Measurements from ENCODE around the gene ZNF639.
A peak's percentile ranks its signal among the peaks of the same experiment; 100 is the strongest.

ZNF639 gene

DNA sequence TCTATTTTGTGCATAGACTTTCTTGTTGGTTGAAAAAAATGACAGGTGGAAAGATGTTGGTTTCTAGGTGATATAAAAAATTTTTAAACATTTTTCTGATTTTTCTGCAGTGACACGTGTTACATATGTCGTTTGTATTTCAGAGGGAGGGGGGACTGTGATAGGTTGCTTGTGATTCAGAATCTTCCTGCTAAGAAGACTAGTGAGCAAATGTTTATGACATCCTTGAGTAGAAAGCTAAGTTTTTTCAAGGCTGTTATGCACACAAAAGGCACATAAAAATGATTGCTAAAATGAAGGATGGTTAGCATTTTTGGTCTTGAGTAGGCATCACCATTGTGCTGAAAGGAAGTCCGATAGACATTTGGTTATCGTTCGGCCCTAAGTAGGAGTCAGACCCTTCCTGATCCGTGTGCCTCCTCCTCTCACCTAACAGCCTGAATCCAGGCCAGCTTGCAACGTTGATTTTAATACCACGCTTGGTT, 1.5 kb downstream of the ZNF639 start:
- TF ChIP-seq, protein P1, sequence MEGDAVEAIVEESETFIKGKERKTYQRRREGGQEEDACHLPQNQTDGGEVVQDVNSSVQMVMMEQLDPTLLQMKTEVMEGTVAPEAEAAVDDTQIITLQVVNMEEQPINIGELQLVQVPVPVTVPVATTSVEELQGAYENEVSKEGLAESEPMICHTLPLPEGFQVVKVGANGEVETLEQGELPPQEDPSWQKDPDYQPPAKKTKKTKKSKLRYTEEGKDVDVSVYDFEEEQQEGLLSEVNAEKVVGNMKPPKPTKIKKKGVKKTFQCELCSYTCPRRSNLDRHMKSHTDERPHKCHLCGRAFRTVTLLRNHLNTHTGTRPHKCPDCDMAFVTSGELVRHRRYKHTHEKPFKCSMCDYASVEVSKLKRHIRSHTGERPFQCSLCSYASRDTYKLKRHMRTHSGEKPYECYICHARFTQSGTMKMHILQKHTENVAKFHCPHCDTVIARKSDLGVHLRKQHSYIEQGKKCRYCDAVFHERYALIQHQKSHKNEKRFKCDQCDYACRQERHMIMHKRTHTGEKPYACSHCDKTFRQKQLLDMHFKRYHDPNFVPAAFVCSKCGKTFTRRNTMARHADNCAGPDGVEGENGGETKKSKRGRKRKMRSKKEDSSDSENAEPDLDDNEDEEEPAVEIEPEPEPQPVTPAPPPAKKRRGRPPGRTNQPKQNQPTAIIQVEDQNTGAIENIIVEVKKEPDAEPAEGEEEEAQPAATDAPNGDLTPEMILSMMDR (IDR thresholded peaks at IDR 0.05; ENCODE audit: low read depth, low read length, missing control alignments), result no peak
- no peak for DNase-seq (ENCODE audit: low read depth)
- in situ Hi-C loops (cut with HindIII; ENCODE audit: low sequenced_read_pairs), result loop anchor here (25.0 kb wide), 1 partner anchor 212 kb away; no protein-coding TSS in a partner anchor
- peak overlapping the region; percentile 91 for H3K4me3 ChIP-seq (ENCODE audit: low read depth, low read length)

DNA sequence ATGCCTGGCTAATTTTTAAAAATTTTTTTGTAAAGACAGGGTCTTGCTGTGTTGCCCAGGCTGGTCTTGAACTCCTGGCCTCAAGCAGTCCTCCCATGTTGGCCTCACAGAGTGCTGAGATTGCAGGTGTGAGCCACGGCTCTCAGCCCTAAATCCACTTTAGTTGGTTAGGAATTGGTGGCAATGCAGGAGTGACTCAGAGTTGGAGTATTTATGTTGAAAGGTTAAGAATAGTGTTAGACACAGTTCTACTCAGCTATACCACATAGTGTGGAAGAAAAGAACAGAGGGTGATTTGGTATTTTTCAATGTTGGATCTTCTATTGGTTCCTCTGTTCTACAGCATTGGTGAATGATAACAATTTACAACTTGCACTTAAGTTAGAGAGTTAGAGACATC, 7.6 kb downstream of the ZNF639 start:
- in situ Hi-C loops (cut with HindIII; ENCODE audit: low sequenced_read_pairs), result no loop called here
- H3K4me3 ChIP-seq (ENCODE audit: low read depth, low read length), result no peak overlapping the region
- no peak for DNase-seq (ENCODE audit: low read depth)
- TF ChIP-seq, protein P1 (IDR thresholded peaks at IDR 0.05; ENCODE audit: low read depth, low read length, missing control alignments), result no peak

- TF ChIP-seq, protein P1 (IDR thresholded peaks at IDR 0.05; ENCODE audit: low read depth, low read length, missing control alignments), result no peak
- H3K4me3 ChIP-seq (ENCODE audit: low read depth, low read length), result no peak overlapping the region
- no peak for DNase-seq (ENCODE audit: low read depth)
- in situ Hi-C loops (cut with HindIII; ENCODE audit: low sequenced_read_pairs), result no loop called here
Observed at GRCh38 chr3:179332240-179332639, 9.4 kb downstream of the ZNF639 start.

DNA sequence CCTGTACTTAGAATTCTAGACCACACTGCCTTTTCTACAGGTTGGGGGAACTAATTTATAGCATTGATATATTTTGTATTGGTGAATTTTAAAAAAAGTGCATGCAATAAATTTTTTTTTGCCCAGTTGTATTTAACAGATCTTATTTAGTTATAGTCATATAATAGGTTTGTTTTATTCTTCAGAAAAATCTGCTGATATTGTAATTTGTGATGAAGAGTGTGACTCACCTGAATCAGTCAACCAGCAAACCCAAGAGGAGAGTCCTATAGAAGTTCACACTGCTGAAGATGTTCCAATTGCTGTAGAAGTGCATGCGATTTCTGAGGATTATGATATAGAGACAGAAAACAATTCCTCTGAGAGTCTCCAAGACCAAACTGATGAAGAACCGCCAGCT, 10.3 kb downstream of the ZNF639 start:
- DNase-seq (ENCODE audit: low read depth), result no peak
- in situ Hi-C loops (cut with HindIII; ENCODE audit: low sequenced_read_pairs), result no loop called here
- TF ChIP-seq, protein P1 (IDR thresholded peaks at IDR 0.05; ENCODE audit: low read depth, low read length, missing control alignments), result no peak
- no peak overlapping the region for H3K4me3 ChIP-seq (ENCODE audit: low read depth, low read length)

GRCh38 chr3:179336345-179336929, 13.6 kb downstream of the ZNF639 start:
- no peak overlapping the region for H3K4me3 ChIP-seq (ENCODE audit: low read depth, low read length)
- no peak for DNase-seq (ENCODE audit: low read depth)
- in situ Hi-C loops (cut with HindIII; ENCODE audit: low sequenced_read_pairs), result no loop called here
- TF ChIP-seq, protein P1 (IDR thresholded peaks at IDR 0.05; ENCODE audit: low read depth, low read length, missing control alignments), result no peak

- in situ Hi-C loops (cut with HindIII; ENCODE audit: low sequenced_read_pairs), result no loop called here
Observed at GRCh38 chr3:179347345-179348194, 24.7 kb downstream of the ZNF639 start, which contains the start of gene MFN1. Gene MFN1, plus strand, starts transcription at chr3:179347709. Its CDS starts 1,143 bp downstream, at chr3:179348852.

More at GRCh38 chr3:179347345-179348194, 24.7 kb downstream of the ZNF639 start, which contains the start of gene MFN1:
- TF ChIP-seq, protein P1 (IDR thresholded peaks at IDR 0.05; ENCODE audit: low read depth, low read length, missing control alignments), result no peak
- peak; percentile 93 for DNase-seq (ENCODE audit: low read depth)
- peak within 1 kb of the TSS; percentile 88 for H3K4me3 ChIP-seq (ENCODE audit: low read depth, low read length)
